ENCODE results near the gene CLCN2. TPM values are rescaled to one million over a fixed set of nuclear protein-coding genes. Genes with fewer than 3 reads are reported as not detected.

The CLCN2 gene
- total RNA-seq, 1 experiment from 2014 or later = 22.9 TPM

DNA sequence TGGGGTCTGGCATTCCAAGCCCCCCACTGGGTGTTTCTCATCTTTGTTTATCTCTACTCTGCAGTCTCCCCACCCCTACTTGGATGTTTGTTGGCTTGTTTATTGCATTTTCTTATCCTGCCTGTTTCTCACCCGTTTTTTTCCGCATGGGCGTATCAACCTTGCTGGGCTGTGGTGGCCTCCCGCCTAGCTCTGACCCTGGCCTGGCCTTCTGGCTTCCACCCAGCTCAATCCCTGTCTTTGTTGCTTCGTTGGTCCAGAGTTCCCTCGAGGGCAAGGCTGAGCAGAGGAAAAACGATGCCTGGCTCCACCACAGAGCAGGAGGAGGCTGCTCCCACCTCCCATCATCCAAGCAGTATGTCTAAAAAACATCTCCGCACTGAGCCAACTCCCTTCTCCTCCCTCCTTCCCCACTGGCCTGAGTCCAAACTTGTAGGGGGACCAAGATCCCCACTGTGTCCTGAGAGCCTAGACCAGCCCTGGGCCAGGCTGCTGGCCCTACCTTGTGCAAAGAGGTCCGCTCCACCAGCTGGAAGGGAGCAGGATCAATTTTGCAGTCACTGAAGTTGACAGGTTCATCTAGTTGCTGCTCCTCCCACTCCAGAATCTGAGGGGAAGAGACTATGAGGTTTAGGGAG lies 9.8 kb downstream of the CLCN2 start:
- TF ChIP-seq, protein P1, sequence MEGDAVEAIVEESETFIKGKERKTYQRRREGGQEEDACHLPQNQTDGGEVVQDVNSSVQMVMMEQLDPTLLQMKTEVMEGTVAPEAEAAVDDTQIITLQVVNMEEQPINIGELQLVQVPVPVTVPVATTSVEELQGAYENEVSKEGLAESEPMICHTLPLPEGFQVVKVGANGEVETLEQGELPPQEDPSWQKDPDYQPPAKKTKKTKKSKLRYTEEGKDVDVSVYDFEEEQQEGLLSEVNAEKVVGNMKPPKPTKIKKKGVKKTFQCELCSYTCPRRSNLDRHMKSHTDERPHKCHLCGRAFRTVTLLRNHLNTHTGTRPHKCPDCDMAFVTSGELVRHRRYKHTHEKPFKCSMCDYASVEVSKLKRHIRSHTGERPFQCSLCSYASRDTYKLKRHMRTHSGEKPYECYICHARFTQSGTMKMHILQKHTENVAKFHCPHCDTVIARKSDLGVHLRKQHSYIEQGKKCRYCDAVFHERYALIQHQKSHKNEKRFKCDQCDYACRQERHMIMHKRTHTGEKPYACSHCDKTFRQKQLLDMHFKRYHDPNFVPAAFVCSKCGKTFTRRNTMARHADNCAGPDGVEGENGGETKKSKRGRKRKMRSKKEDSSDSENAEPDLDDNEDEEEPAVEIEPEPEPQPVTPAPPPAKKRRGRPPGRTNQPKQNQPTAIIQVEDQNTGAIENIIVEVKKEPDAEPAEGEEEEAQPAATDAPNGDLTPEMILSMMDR (IDR thresholded peaks at IDR 0.05; ENCODE audit: unreplicated experiment) = no peak
- Mint-ChIP-seq H3K4me3 (ENCODE audit: low read depth, unreplicated experiment) (no peak overlapping the region), H3K27ac (ENCODE audit: unreplicated experiment) (no peak overlapping the region), H3K4me1 (ENCODE audit: low read depth, unreplicated experiment) (peaks cover 15% of the 10 kb centered on the region), H3K36me3 (ENCODE audit: insufficient read depth, unreplicated experiment) (peaks cover 10% of the 10 kb centered on the region), H3K27me3 (ENCODE audit: unreplicated experiment) (no peaks in the 10 kb centered on the region), H3K9me3 (ENCODE audit: low read depth, unreplicated experiment) (no peaks in the 10 kb centered on the region)
- no peak for DNase-seq
- CTCF ChIA-PET = interaction anchor here (1.2 to 1.4 kb wide), 2 partner anchors 8 to 11 kb away, joined by 4 read pairs; no protein-coding TSS in a partner anchor
- BruUV-seq (replicated peaks) = no TSS peak
- intact Hi-C loops (cut with micrococcal nuclease; ENCODE audit: unreplicated experiment) = no loop called here

DNA sequence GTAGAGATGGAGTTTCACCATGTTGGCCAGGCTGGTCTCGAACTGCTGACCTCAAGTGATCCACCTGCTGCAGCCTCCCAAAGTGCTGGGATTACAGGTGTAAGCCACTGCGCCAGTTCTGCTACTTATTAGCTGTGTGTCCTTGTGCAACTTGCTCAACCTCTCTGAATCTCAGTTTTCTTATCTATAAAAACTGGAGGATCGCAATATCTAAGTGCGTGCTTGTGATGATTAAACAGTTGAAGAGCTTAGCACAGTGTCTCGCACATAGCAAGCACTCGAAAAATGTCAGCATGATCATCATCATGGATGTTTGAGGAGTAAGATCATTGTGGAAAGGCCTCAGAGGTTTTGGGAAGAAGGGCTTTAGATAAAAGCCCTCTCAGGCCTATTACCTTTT lies 10.8 kb downstream of the CLCN2 start:
- Mint-ChIP-seq H3K4me1 (ENCODE audit: low read depth, unreplicated experiment) (peaks cover 19% of the 10 kb centered on the region), H3K27ac (ENCODE audit: unreplicated experiment) (no peak overlapping the region), H3K4me3 (ENCODE audit: low read depth, unreplicated experiment) (no peak overlapping the region), H3K36me3 (ENCODE audit: insufficient read depth, unreplicated experiment) (peaks cover 19% of the 10 kb centered on the region), H3K27me3 (ENCODE audit: unreplicated experiment) (no peaks in the 10 kb centered on the region), H3K9me3 (ENCODE audit: low read depth, unreplicated experiment) (no peaks in the 10 kb centered on the region)
- no peak for DNase-seq
- CTCF ChIA-PET = interaction anchor here (1.2 to 1.4 kb wide), 2 partner anchors 9 to 12 kb away, joined by 4 read pairs; no protein-coding TSS in a partner anchor
- no TSS peak for BruUV-seq (replicated peaks)
- TF ChIP-seq, protein P1 (IDR thresholded peaks at IDR 0.05; ENCODE audit: unreplicated experiment) = no peak
- intact Hi-C loops (cut with micrococcal nuclease; ENCODE audit: unreplicated experiment) = no loop called here

DNA sequence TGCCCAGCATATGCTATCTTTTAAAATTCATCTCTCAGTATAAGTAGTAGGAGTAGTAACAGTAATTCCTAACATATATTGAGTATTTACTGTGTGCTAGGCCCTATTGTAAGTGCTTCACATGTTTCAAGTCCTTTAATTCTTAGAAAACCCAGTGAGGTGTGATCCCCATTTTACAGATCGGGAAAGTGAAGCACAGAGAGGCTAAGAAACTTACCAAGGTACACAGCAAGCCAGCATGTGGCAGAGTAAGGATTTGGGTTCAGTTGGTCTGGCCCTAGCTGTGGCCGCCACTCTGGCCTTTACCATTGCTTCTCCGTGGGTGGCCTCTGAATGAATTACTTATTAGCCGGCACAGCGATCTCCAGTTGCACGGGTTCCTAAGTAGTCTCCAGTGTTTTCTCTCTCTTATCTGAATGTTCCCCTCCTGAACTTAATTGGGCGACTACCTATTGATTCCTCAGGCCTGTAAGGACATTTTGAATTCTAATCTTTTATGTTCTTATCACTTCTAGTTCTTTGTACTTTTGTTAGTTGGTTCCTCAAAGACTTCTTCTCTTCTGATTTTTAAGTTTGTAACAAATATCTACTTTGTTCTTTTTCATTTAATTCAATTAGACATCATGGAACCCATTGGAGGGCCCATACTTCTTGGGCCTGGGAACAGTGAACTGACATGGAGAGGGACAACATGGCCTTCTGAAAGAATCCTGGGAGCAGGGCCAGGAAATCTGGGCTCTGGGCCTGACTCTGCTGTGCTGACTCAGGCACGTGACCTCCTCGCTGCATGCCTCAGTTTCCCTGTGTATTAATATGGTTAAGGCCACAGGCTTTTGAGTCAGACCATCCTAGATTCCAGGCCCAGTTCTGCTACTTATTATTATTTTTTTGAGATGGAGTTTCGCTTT lies 11.6 kb downstream of the CLCN2 start:
- BruUV-seq (replicated peaks) = no TSS peak
- intact Hi-C loops (cut with micrococcal nuclease; ENCODE audit: unreplicated experiment) = no loop called here
- H3K4me3 Mint-ChIP-seq (ENCODE audit: low read depth, unreplicated experiment) = no peak overlapping the region
- H3K27me3 Mint-ChIP-seq (ENCODE audit: unreplicated experiment) = no peaks in the 10 kb centered on the region
- no peak overlapping the region for H3K27ac Mint-ChIP-seq (ENCODE audit: unreplicated experiment)
- CTCF ChIA-PET = interaction anchor here (1.4 kb wide), 1 partner anchor 12 kb away, joined by 4 read pairs; no protein-coding TSS in a partner anchor
- H3K4me1 Mint-ChIP-seq (ENCODE audit: low read depth, unreplicated experiment) = peaks cover 24% of the 10 kb centered on the region
- TF ChIP-seq, protein P1 (IDR thresholded peaks at IDR 0.05; ENCODE audit: unreplicated experiment) = no peak
- H3K36me3 Mint-ChIP-seq (ENCODE audit: insufficient read depth, unreplicated experiment) = peaks cover 24% of the 10 kb centered on the region
- DNase-seq = no peak
- no peaks in the 10 kb centered on the region for H3K9me3 Mint-ChIP-seq (ENCODE audit: low read depth, unreplicated experiment)

DNA sequence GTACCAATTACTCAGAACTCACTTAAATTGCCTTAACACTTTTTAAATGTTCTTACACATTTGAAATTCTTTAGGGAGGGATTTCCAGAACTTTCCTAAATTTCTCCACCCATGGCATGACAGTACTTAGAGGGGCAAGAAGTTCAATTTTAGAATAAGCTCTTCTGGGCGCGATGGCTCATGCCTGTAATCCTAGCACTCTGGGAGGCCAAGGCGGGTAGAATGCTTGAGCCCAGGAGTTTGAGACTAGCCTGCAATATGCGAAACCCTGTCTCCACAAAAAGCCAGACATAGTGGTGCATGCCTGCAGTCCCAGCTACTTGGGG lies 13.4 kb downstream of the CLCN2 start:
- intact Hi-C loops (cut with micrococcal nuclease; ENCODE audit: unreplicated experiment) = no loop called here
- CTCF ChIA-PET = interaction anchor here (1.1 kb wide), 1 partner anchor 15 kb away, joined by 3 read pairs; no protein-coding TSS in a partner anchor
- no peak overlapping the region for H3K27ac Mint-ChIP-seq (ENCODE audit: unreplicated experiment)
- DNase-seq = no peak
- no peaks in the 10 kb centered on the region for H3K27me3 Mint-ChIP-seq (ENCODE audit: unreplicated experiment)
- no TSS peak for BruUV-seq (replicated peaks)
- H3K36me3 Mint-ChIP-seq (ENCODE audit: insufficient read depth, unreplicated experiment) = peaks cover 29% of the 10 kb centered on the region
- H3K4me3 Mint-ChIP-seq (ENCODE audit: low read depth, unreplicated experiment) = no peak overlapping the region
- TF ChIP-seq, protein P1 (IDR thresholded peaks at IDR 0.05; ENCODE audit: unreplicated experiment) = no peak
- no peaks in the 10 kb centered on the region for H3K9me3 Mint-ChIP-seq (ENCODE audit: low read depth, unreplicated experiment)
- peaks cover 24% of the 10 kb centered on the region for H3K4me1 Mint-ChIP-seq (ENCODE audit: low read depth, unreplicated experiment)

All from Calu3 (cell line).